SK-N-SH (cell line): ENCODE results near the gene SEC16B. TPM values are rescaled to one million over a fixed set of nuclear protein-coding genes. Genes with fewer than 3 reads are reported as not detected.

Experiments used
- CTCF ChIA-PET: fragments of 300-600, 350-600 bp; formaldehyde crosslinking; extraction: SDS; loops from one replicate; lab custom pipeline; 2021; lab: Yijun Ruan, JAX
- POLR2A ChIA-PET: fragments of 350-600 bp; sonication (Branson Sonifier 250); formaldehyde crosslinking; extraction: SDS; loops from one replicate; lab custom pipeline; 2020; ENCODE audit warnings: antibody characterized with exemption, inconsistent platforms; lab: Yijun Ruan, JAX
- DNase-seq: peaks from one replicate; pipeline ENCODE4 v3.0.0; 2012
- H2AFZ ChIP-seq: fragments of 200-600 bp; sonication (generic); 2 replicates; pipeline ENCODE4 v1.8.1; 2016; ENCODE audit warnings: antibody characterized with exemption, mild to moderate bottlenecking, low read depth
- H3F3A ChIP-seq: fragments of 200-600 bp; sonication (generic); replicated peaks from 2 replicates; pipeline ENCODE3; 2016; ENCODE audit warnings: antibody characterized with exemption, mild to moderate bottlenecking; ENCODE audit not compliant: insufficient read depth
- H3K27ac ChIP-seq, 2 experiments: fragments of 200-500 bp in 1 of 2; fragments of 200-600 bp in 1 of 2; sonication (Bioruptor generic) in 1 of 2; sonication (generic), shearing (Covaris generic) in 1 of 2; 2 replicates each; pipeline versions ENCODE4 v1.5.1 to v1.6.1; 2014 to 2016; ENCODE audit warnings: low read depth in 2 of 2, inconsistent platforms in 1 of 2, low read length in 1 of 2, mild to moderate bottlenecking in 1 of 2, mixed read lengths in 1 of 2
- H3K27me3 ChIP-seq: fragments of 200-600 bp; sonication (generic), shearing (Covaris generic); 2 replicates; pipeline ENCODE4 v1.6.1; 2016; ENCODE audit warnings: mixed run types; ENCODE audit not compliant: insufficient read depth
- H3K36me3 ChIP-seq, 2 experiments: fragments of 200-500 bp in 1 of 2; fragments of 200-600 bp in 1 of 2; sonication (Bioruptor generic) in 1 of 2; sonication (generic) in 1 of 2; replicated peaks in 1 of 2; 2 replicates each; pipeline versions ENCODE3 to v1.5.1; 2014 to 2016; ENCODE audit warnings: low read length in 1 of 2, mild to moderate bottlenecking in 1 of 2; ENCODE audit not compliant: insufficient read depth in 2 of 2, control insufficient read depth in 1 of 2
- H3K4me1 ChIP-seq, 2 experiments: fragments of 200-500 bp in 1 of 2; fragments of 200-600 bp in 1 of 2; sonication (Bioruptor generic) in 1 of 2; sonication (generic), shearing (Covaris generic) in 1 of 2; 2 replicates each; pipeline versions ENCODE4 v1.5.1 to v1.6.1; 2014 to 2016; ENCODE audit warnings: low read depth in 1 of 2, low read length in 1 of 2, mixed run types in 1 of 2; ENCODE audit not compliant: insufficient read depth in 2 of 2, control insufficient read depth in 1 of 2
- H3K4me2 ChIP-seq: fragments of 200-600 bp; sonication (generic), shearing (Covaris generic); 2 replicates; pipeline ENCODE4 v1.6.1; 2017; ENCODE audit warnings: mixed run types
- H3K4me3 ChIP-seq, 2 experiments: fragments of 200-500 bp in 1 of 2; fragments of 200-600 bp in 1 of 2; sonication (Bioruptor generic) in 1 of 2; sonication (generic), shearing (Covaris generic) in 1 of 2; 2 replicates each; pipeline versions ENCODE4 v1.5.1 to v1.8.1; 2014 to 2016; ENCODE audit warnings: low read depth in 2 of 2, inconsistent platforms in 1 of 2, low read length in 1 of 2, mild to moderate bottlenecking in 1 of 2, mixed read lengths in 1 of 2, moderate library complexity in 1 of 2
- H3K79me2 ChIP-seq: fragments of 200-600 bp; sonication (generic); 2 replicates; pipeline ENCODE4 v1.8.1; 2017; ENCODE audit warnings: mild to moderate bottlenecking; ENCODE audit not compliant: insufficient read depth
- H3K9ac ChIP-seq: fragments of 200-600 bp; sonication (generic); 2 replicates; pipeline ENCODE4 v1.6.1; 2017; ENCODE audit warnings: mixed run types
- H3K9me2 ChIP-seq: fragments of 200-600 bp; sonication (generic); 2 replicates; pipeline ENCODE4 v1.6.1; 2017; ENCODE audit warnings: mixed run types
- H3K9me3 ChIP-seq: fragments of 200-600 bp; sonication (generic); 2 replicates; pipeline ENCODE4 v1.6.1; 2017; ENCODE audit warnings: mixed run types, mild to moderate bottlenecking, moderate library complexity
- H4K20me1 ChIP-seq: fragments of 200-600 bp; sonication (generic); 2 replicates; pipeline ENCODE4 v1.6.1; 2017; ENCODE audit warnings: mild to moderate bottlenecking, mixed run types; ENCODE audit not compliant: insufficient read depth
- CHD2 ChIP-seq: fragments of 150-350 bp; IDR thresholded peaks from 2 replicates; pipeline ENCODE4 v1.6.1; 2018; ENCODE audit warnings: low read length; ENCODE audit not compliant: partially characterized antibody
- EZH2phosphoT487 ChIP-seq: fragments of 200-600 bp; sonication (generic); IDR thresholded peaks from 2 replicates; pipeline ENCODE4 v1.6.1; 2017; ENCODE audit warnings: low read depth, mixed run types, mild to moderate bottlenecking, antibody characterized with exemption, moderate library complexity, borderline replicate concordance
- FOXJ3 ChIP-seq: sonication (generic); formaldehyde crosslinking; IDR thresholded peaks from 2 replicates; pipeline ENCODE4 v1.5.1; 2020; ENCODE audit warnings: mild to moderate bottlenecking, missing genetic modification reagents
- FOXM1 ChIP-seq: IDR thresholded peaks from 2 replicates; pipeline ENCODE4 v1.4.0; 2012; ENCODE audit warnings: low read depth, mild to moderate bottlenecking
- GABPA ChIP-seq: IDR thresholded peaks from 2 replicates; pipeline ENCODE4 v1.4.0; 2012; ENCODE audit warnings: low read depth, mild to moderate bottlenecking
- IRF3 ChIP-seq: fragments of 150-350 bp; IDR thresholded peaks from 2 replicates; pipeline ENCODE4 v1.6.1; 2016; ENCODE audit warnings: mild to moderate bottlenecking, low read depth, low read length
- JUND ChIP-seq: IDR thresholded peaks from 2 replicates; pipeline ENCODE4 v1.4.0; 2012
- MAX ChIP-seq: IDR thresholded peaks from 2 replicates; pipeline ENCODE4 v1.4.0; 2012; ENCODE audit warnings: low read depth
- MEF2A ChIP-seq: IDR thresholded peaks from 2 replicates; pipeline ENCODE4 v1.4.0; 2012; ENCODE audit warnings: low read depth, borderline replicate concordance
- RAD21 ChIP-seq: IDR thresholded peaks from 2 replicates; pipeline ENCODE4 v1.6.1; 2012; ENCODE audit warnings: mild to moderate bottlenecking, low read length
- RCOR1 ChIP-seq: fragments of 150-350 bp; IDR thresholded peaks from 2 replicates; pipeline ENCODE4 v1.6.1; 2017; ENCODE audit warnings: antibody characterized with exemption, low read length
- REST ChIP-seq: IDR thresholded peaks from 2 replicates; pipeline ENCODE4 v1.6.1; 2012; ENCODE audit warnings: mild to moderate bottlenecking, low read depth, low read length, moderate library complexity
- RXRA ChIP-seq: IDR thresholded peaks from 2 replicates; pipeline ENCODE4 v1.4.0; 2012; ENCODE audit warnings: low read depth, mild to moderate bottlenecking, borderline replicate concordance
- SIN3A ChIP-seq: IDR thresholded peaks from 2 replicates; pipeline ENCODE4 v1.6.1; 2012; ENCODE audit warnings: low read depth, mild to moderate bottlenecking, low read length, moderate library complexity, borderline replicate concordance
- SMC3 ChIP-seq: IDR thresholded peaks from 2 replicates; pipeline ENCODE4 v1.6.1; 2012; ENCODE audit warnings: low read depth, low read length, improper control_type of control experiment
- USF1 ChIP-seq: IDR thresholded peaks from 2 replicates; pipeline ENCODE4 v1.4.0; 2012; ENCODE audit warnings: low read depth, borderline replicate concordance
- USF2 ChIP-seq: fragments of 150-350 bp; IDR thresholded peaks from 2 replicates; pipeline ENCODE4 v1.6.1; 2017; ENCODE audit warnings: antibody characterized with exemption, low read length, low read depth, borderline replicate concordance
- YY1 ChIP-seq: IDR thresholded peaks from 2 replicates; pipeline ENCODE4 v1.4.0; 2012; ENCODE audit warnings: low read depth, mild to moderate bottlenecking
- ZBTB33 ChIP-seq: IDR thresholded peaks from 2 replicates; pipeline ENCODE4 v1.4.0; 2012; ENCODE audit warnings: low read depth, borderline replicate concordance
- WGBS: methylation state at CpG from one replicate; pipeline ENCODE4 v1.1.6; 2017; ENCODE audit warnings: low lambda C conversion rate; 5-methylcytosine and 5-hydroxymethylcytosine counted together
- polyA plus RNA-seq, 3 experiments: library from polyadenylated mRNA; depleted of rRNA; stranded (reverse); fragments of >200 nt; gene quantifications; 2 replicates each; pipeline ENCODE4 v1.2.3, GENCODE V29; 2012

Gene SEC16B
- polyA plus RNA-seq, 1 of the 3 experiments (the other 2 are of a cell fraction), result 0.31 TPM

GRCh38 chr1:177934927-177935326 lies 34.9 kb downstream of the SEC16B start:
- H3K4me3 ChIP-seq, result no peak overlapping the region
- H3K9me2 ChIP-seq, result no peaks in the 10 kb centered on the region
- TF ChIP-seq RXRA (no peak), SMC3 (no peak), FOXJ3 (CRISPR knock-in tag) (no peak), RCOR1 (no peak), IRF3 (no peak), CHD2 (no peak), GABPA (no peak), RAD21 (no peak), YY1 (no peak), JUND (no peak), USF1 (no peak), USF2 (no peak), ZBTB33 (no peak), REST (no peak), EZH2phosphoT487 (no peak), SIN3A (no peak), FOXM1 (no peak), MEF2A (no peak), MAX (no peak)
- H3K27me3 ChIP-seq, result no peaks in the 10 kb centered on the region
- no peaks in the 10 kb centered on the region for H3K9me3 ChIP-seq
- ChIA-PET POLR2A (no interaction called here), CTCF (interaction anchor here (10.9 kb wide), 1 partner anchor 12 kb away, joined by 83 read pairs; no protein-coding TSS in a partner anchor)
- no peak overlapping the region for H3K4me2 ChIP-seq
- H4K20me1 ChIP-seq, result no peaks in the 10 kb centered on the region
- no peak for DNase-seq
- no peaks in the 10 kb centered on the region for H3K36me3 ChIP-seq
- H3F3A ChIP-seq, result no peaks in the 10 kb centered on the region
- H3K27ac ChIP-seq, result no peak overlapping the region
- WGBS, result 85% methylated on average over 3 of the region's 3 CpGs
- H3K79me2 ChIP-seq, result no peaks in the 10 kb centered on the region
- no peak overlapping the region for H2AFZ ChIP-seq
- H3K9ac ChIP-seq, result no peak overlapping the region
- H3K4me1 ChIP-seq, result no peaks in the 10 kb centered on the region
